Measurements from ENCODE around the gene BCAP31.

- TF ChIP-seq CTCF (IDR thresholded peaks at IDR 0.05) (no peak), POLR2A (IDR thresholded peaks at IDR 0.05) (no peak)
These were observed 39.2 kb upstream of the BCAP31 start for GRCh38 chrX:153763298-153763932.
